GM18508 (cell line): ENCODE measurements around the gene MAD2L1BP.
"Not testable (repeated sequence)": the region's sequence is repeated elsewhere in the genome, so short reads cannot be mapped to it uniquely, and the experiment has no call there.

Experiments
- ATAC-seq: cut with Tn5 transposase; IDR thresholded peaks from one replicate; pipeline ENCODE4 v1.9.1; 2021; ENCODE audit warnings: moderate number of reproducible peaks; ENCODE audit not compliant: insufficient read depth, unreplicated experiment

MAD2L1BP gene, protein sequence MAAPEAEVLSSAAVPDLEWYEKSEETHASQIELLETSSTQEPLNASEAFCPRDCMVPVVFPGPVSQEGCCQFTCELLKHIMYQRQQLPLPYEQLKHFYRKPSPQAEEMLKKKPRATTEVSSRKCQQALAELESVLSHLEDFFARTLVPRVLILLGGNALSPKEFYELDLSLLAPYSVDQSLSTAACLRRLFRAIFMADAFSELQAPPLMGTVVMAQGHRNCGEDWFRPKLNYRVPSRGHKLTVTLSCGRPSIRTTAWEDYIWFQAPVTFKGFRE

DNA sequence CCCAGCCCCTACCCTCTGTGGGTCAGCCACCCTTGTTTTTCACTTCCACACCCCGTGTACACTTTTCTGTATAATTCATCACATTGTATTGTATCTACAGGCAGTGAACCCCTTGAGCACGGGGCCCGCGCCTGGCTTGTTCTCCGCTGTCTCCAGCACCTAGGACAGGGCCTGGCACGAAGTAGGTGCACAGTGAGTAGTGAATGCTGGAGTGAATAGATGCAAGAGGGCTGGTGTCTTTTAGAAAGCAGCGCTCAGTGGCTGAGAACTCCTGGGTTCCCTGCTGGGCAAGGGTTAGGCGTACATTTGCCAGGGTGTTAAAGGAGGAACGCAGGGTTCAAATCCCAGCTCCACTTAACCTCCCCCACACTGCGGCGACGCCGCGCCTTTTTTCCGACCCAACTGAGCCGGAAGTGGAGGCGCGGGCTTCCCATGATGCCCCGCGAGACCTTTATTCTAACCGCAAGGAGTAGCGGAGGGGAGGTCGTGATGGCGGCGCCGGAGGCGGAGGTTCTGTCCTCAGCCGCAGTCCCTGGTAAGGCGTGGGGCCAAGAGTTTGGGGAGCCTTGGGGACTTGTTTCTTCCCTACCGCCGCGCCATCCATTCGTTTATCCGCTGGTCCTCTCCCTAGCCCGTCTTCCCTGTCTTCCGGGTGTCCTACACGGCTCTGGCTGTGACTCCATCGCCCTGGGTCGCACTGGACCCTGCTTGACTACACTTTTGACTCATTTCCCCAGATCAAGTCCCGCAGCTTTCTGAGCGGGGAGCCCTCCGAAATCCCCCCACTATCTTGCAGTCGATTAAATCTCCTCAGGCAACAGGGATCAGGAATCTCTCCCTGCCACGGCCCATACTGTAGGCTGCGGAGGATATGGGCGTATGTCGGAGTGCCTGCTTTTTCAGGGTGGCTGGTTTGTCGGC is at the start of gene MAD2L1BP:
Gene MAD2L1BP (plus strand): TSS at position 454 of the 921 bp plus-strand sequence. CDS start 36 bp downstream, at position 490.
- peak; percentile 58 for ATAC-seq

DNA sequence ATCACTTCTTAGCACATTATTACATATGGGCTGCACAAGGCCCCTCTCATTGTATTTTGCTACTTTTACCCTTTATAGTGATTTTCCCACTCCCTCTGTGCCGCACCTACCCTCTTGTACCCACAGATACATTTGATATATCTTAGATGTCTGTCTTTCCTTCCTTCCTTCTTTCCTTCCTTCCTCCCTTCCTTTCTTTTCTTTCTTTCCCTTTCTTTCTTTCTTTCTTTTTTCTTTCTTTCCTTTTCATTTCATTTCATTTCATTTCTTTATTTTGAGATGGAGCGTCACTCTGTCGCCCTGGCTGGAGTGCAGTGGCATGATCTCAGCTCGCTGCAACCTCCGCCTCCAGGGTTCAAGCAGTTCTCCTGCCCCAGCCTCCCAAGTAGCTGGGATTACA is 47.4 kb upstream of the MAD2L1BP start:
- ATAC-seq, result no peak

DNA sequence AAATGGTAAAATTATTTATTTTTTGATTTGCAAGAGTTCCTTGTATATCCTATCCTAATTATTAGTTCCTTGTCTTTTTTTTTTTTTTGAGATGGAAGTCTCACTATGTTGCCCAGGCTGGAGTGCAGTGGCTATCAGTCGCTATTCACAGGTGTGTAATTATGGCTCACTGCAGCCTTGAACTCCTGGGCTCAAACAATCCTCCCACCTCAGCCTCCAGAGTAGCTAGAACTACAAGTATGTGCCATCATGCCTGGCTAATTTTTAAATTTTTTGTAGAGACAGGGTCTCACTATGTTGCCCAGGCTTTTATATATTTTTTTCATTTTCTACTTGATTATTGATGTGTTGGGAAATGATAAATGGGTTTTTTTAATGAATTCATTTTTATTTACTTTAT is 46.1 kb upstream of the MAD2L1BP start:
- ATAC-seq, result not testable (repeated sequence)

DNA sequence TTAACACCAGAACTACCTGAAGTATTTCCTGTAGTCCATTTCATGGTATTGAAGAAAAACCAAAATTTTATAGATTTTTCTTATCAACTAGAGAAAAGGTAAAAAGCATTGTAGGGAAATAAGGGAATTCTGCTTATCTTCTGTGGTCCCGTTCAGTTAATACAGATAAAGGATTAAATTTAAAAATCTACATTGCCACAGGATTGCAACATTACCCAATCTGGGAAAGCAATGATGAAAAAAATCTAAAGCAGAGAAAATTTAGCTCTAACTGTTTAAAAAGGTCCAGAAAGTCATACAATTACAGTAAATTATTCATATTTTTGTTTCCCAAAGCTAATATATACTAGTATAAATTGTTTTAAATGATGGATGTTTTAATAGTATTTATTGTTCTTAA is 41.7 kb upstream of the MAD2L1BP start:
- no peak for ATAC-seq

DNA sequence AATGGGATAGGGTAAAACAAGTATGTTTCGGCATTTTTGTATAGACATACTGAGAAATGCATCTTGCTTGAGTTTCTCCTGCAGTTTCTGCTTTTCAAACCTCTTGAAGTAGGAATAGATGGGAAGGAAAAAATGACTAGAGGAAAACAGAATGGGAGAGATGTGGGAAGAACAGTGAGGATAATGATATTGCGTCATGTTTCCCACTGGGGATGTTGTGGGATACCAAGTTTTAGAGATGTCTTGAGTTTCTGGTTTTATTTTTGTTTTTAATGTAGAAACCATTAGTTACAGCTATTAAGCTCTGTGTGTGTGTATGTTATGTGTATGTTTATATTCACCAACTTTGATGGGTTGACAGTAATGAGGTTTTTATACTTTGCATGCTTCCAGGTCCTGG is 35.0 kb upstream of the MAD2L1BP start:
- no peak for ATAC-seq

DNA sequence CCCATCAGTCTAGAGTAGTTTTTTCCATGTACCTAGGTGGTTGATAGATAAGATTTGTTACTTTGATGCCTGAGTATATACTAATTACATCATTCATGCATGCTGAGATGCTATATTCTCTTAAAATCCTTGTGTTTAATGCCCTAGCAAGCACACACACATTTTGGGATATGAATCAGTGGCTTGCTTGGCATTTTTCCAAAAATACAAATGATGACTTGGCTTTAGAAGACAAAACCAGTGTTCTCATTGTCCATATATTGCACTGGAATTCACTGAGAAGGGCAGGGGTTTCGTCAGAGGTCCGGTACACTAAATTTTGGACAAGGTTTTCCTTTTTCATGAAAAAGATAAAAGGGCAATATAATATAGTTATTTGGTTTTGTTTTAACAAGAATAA is 31.5 kb upstream of the MAD2L1BP start:
- ATAC-seq, result no peak

DNA sequence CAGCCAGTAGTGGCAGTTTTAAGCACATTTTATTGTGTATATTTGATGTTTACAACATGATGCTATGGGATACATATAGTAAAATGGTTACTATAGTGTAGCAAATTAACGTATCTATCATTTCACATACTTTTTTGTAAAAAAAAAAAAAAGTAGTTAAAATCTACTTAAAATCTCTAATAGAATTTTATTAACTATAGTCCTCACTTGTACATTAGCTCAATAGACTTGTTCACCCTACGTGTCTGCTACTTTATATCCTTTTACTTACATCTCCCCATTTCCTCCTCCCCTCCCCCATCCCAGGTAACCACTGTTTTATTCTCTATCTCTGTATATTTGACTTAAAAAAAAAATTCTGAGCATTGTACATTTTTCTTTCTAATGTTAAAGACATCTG is 29.6 kb upstream of the MAD2L1BP start:
- no peak for ATAC-seq

DNA sequence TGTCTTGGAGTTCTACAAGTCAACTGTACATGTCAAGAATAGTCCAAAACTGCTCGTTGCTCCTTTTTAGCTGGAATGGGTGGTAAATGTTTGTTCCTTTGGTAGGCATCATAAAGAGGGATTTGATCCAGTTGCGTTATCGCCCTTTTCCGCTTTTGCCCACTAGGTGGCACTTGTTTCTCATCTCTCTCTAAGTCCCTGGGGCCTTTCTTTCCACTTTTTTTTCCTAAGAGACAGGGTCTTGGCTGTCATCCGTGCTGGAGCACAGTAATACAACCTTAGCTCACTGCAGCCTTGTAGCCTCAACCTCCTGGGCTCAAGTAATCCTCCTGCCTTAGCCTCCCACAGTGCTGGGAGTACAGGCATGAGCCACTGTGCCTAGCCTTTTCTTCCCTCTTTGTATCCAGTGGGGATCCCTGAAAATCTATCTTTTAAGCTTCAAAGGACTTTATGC is 27.3 kb upstream of the MAD2L1BP start:
- no peak for ATAC-seq

DNA sequence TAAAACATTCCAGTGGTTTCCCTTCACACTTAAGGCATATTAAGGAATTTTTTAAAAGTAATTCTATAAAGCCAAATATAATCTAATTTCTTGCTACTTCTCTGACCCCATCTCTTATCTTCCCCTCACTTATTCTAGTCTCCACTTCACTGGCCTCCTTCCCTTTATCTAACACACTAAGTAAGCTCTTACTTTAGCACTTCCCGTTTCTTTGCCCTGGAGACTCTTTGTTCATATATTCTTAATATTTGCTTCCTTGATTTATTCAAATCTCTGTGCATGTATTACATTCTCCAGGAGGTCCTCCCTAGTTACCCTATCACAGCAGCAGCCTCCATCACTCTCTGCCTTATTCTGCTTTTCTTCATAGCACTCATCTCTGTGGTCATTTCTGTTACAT is 26.8 kb upstream of the MAD2L1BP start:
- ATAC-seq, result no peak

DNA sequence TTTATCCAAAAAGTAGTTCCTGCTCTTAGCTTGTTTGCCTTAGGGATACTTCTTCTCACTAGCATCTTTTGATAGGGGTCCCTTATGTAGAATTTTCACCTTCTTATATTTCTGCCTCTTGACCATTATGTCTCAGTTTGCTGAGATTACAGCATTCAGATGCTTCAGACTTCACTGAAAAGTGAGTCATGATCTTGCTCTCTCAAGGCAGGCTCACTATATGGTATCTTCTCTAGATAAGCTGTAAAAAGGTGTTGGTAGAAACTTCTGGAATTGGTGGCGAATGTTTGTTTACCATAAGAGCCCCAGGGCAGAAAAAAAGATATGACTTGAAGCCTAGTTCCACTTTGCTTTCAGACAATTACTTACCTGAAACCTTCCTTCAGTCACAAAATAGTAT is 26.2 kb upstream of the MAD2L1BP start:
- ATAC-seq, result no peak

DNA sequence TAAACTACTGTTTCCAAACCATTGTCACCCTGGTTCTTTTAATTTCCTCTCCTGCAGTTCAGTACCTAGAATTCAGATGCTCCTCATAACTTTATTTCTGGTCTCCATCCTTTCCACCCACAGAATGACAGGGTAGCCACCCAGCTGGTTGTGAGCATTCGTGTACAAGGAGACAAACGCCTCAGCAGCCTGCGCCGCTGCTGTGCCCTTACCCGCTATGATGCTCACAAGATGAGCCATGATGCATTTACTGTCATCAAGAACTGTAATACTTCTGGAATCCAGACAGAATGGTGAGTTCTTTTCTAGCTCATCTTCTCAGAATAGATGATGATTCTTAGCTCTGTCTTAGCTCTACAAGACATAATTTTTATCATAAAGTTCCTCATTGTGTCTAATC is 25.2 kb upstream of the MAD2L1BP start:
- ATAC-seq, result no peak

DNA sequence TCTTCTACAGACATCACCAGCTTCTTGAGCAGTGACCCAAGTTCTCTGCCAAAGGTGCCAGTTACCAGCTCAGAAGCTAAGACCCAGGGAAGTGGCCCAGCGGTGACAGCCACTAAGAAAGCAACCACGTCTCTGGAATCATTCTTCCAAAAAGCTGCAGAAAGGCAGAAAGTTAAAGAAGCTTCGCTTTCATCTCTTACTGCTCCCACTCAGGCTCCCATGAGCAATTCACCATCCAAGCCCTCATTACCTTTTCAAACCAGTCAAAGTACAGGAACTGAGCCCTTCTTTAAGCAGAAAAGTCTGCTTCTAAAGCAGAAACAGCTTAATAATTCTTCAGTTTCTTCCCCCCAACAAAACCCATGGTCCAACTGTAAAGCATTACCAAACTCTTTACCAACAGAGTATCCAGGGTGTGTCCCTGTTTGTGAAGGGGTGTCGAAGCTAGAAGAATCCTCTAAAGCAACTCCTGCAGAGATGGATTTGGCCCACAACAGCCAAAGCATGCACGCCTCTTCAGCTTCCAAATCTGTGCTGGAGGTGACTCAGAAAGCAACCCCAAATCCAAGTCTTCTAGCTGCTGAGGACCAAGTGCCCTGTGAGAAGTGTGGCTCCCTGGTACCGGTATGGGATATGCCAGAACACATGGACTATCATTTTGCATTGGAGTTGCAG is 21.8 kb upstream of the MAD2L1BP start:
- ATAC-seq, result no peak

DNA sequence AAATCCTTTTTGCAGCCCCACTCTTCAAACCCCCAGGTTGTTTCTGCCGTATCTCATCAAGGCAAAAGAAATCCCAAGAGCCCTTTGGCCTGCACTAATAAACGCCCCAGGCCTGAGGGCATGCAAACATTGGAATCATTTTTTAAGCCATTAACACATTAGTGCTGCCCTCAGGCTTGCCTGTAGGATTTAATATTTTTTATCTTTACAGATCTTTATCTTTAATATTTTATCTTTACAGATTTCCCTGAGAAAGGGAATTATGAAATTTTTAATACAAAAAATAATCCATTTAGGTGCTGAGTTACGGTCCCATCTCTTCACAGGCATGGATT is 21.3 kb upstream of the MAD2L1BP start:
- no peak for ATAC-seq

DNA sequence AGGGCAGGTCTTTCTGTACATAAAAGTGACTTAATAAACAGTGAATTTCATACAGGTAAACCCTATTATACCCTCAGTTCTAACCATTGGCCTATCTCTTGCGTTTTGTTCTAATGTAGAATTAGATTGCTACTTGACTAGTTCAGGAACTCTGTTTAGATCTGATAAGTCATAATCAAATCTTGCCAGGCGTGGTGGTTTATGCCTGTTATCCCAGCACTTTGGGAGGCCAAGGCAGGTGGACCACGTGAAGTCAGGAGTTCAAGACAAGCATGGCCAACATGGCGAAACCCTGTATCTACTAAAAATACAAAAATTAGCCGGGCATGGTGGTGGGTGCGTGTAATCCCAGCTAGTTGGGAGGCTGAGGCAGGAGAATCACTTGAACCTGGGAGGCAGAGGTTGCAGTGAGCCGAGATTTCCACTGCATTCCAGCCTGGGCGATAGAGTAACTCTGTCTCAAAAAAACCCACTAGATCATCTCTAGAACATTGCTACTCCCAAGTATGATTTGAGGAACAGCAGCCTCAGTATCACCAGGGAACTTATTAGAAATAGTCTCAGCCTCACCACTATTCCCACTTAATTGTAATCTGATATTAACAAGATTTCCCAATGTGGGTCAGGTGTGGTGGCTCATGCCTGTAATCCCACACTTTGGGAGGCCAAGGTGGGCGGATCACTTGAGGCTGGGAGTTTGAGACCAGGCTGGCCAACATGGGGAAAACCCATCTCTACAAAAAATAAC is 18.7 kb upstream of the MAD2L1BP start:
- ATAC-seq, result no peak

DNA sequence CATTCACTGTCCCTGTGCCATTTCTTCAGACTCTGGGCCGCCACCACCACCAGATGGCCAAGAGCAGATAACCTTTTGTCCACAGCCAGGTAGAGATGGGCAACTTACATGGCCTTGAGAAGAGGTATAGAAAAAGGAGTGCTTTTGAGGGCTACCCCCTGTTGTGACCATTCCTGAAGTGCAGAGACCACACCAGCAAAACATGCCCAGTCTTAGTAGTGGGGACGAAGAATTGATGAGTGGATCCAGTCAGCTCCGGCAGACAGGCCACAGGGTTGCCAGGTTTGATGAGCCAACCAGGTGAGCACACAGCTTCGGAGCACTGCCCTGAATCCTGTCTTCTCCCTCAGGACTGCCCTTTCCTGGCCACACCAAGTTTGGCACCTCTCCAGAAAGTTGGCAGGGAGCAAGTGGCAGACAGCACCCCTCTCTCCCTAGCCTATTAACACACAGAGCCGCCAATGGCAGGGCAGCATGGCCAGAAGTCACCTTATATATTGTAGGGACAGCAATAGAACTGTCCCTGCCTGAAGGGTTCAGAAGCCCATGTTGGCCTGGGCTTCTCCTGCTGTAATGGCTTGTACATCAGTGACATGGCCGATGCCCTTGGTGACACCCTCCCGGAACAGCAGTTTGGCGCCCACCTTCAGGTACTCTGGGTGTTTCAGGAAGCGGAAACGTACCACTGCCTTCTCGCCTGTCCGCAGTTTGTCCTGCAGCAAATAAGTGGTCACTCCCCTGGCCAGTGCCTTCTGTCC is 14.4 kb upstream of the MAD2L1BP start:
- no peak for ATAC-seq

DNA sequence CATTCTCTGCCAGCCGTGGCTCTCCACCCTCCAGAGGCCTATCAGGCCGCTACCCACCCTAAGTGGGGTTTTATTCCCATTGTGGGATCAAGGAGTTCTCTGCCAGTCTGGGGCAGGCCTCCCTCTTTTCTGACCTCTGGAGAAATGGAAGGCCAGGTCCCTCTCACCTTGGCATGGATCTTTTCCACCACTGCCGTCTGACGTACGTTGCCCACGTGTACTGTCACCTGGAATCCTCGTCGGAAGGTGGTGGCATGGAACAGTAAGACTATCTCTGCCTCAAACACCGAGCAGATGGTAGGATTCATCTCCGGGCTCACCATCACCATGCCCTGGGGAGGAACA is 13.8 kb upstream of the MAD2L1BP start:
- ATAC-seq, result no peak

DNA sequence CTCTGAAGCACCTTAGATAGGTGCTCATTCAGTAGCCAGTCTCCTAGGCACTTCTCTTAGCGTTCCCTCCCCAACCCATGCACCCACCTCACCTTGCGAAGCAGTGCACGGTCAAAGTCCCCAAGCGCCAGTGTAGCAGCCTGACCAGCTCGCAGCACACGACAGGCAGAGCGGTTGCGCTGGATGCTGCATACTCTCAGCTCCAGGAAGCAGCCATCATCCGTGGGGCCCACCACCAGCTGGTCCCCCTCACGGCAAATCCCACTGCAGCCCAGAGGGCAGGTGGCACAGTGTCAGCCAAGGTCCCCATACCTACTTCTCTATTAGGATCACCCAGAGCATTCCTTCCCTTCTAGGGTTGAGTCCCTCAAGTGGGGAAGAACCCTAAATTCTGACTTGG is 13.1 kb upstream of the MAD2L1BP start:
- ATAC-seq, result no peak

DNA sequence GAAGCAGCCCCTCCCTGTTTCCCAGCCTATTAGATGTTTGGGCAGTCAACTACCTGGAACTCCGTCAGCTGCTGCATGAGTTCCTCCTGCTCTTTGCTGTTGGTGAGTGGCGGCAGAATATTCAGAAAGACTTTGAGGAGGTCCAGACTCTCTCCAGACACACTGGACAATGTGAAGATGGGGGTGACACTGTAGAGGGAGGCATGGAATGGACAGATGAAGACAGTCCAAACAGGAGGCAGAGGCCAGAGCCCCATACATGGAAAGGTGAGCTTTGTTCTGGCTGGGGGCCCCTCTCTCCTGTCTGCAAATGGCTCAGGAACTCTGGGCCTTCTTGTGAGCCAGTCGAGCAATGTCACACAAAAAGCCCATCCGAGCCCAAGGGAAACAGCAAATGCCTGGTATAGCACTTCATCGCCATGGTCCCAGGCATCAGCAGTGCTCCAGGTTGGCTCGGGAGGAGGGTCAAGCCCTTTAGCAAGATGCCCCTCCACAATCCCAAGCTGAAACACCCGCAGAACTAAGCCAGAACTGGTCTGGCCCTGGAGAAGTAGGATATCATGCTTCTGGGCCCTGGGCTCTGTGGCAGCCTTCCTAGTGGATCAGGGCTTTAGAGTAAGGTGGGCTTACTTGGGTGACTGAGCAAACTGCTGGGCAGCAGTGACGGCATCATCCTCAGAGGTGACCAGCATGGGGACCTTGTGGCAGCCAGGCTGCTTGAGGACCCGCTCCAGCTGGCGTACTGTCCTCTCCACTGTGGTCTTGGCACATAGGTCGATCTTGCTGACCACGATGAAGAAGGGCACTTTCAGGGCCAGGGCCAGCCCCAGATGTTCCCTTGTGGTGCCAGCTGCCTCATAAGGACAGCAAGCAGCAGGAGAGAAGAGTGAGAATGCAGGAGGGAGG is 11.5 kb upstream of the MAD2L1BP start:
- no peak for ATAC-seq

DNA sequence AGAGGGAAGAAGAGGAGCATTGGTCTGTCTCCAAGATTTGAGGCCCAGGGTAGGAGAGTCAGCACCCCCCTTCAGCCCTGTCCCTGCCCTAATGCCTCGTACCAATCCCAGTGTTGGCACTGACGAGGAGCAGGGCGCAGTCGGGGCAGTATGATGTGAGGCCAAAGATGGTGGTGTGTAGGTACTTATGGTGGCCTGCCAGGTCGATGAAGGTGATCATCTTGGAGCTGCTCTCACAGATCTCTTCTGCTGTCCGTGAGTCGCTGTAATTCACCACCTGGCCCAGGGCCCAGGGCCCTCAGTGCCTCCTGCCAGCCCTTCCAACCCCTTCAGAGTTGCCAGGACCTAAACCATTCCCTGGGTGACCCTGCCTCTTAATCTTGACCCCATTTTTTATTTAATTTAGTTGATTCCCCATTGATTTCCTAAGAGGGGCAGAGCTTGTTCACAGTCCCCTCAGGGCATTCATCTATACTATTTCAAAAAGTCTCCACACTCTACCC is 10.8 kb upstream of the MAD2L1BP start:
- ATAC-seq, result no peak
